ENCODE measurements around the gene CDK5RAP2. TPM values are rescaled to one million over a fixed set of nuclear protein-coding genes. Genes with fewer than 3 reads are reported as not detected.
"Not testable (repeated sequence)": the region's sequence is repeated elsewhere in the genome, so short reads cannot be mapped to it uniquely, and the experiment has no call there.

Gene CDK5RAP2
- total RNA-seq, 1 donor from 2014 or later = 63.6 TPM

DNA sequence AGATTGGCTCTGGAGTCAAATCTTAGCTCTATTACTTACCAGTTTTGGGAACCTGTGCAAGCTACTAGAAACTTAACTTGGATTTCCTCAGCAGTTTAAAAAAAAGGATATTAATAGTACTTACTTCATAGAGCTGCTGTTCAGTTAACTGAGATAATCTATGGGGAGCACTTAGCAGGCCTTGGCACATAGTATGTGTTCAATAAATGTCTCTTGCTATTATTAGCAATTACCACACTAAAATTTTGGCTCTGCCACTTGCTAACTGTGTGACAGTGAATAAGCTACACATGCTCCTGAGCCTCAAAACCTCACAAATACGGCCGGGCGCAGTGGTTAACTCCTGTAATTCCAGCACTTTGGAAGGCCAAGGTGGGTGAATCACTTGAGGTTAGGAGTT, 55.9 kb downstream of the CDK5RAP2 start:
- Histone ChIP-seq H3K4me1 (peaks cover 36% of the 10 kb centered on the region), H3K9me3 (replicated peaks) (no peaks in the 10 kb centered on the region), H3K4me3 (no peak overlapping the region), H3K27me3 (ENCODE audit: low read depth) (no peaks in the 10 kb centered on the region), H3K36me3 (peaks cover 78% of the 10 kb centered on the region), H3K27ac (replicated peaks) (no peak overlapping the region)
- no peak for DNase-seq
- intact Hi-C loops (cut with micrococcal nuclease) = no loop called here
- TF ChIP-seq, protein P1, sequence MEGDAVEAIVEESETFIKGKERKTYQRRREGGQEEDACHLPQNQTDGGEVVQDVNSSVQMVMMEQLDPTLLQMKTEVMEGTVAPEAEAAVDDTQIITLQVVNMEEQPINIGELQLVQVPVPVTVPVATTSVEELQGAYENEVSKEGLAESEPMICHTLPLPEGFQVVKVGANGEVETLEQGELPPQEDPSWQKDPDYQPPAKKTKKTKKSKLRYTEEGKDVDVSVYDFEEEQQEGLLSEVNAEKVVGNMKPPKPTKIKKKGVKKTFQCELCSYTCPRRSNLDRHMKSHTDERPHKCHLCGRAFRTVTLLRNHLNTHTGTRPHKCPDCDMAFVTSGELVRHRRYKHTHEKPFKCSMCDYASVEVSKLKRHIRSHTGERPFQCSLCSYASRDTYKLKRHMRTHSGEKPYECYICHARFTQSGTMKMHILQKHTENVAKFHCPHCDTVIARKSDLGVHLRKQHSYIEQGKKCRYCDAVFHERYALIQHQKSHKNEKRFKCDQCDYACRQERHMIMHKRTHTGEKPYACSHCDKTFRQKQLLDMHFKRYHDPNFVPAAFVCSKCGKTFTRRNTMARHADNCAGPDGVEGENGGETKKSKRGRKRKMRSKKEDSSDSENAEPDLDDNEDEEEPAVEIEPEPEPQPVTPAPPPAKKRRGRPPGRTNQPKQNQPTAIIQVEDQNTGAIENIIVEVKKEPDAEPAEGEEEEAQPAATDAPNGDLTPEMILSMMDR (IDR thresholded peaks at IDR 0.05; ENCODE audit: borderline replicate concordance) = no peak

DNA sequence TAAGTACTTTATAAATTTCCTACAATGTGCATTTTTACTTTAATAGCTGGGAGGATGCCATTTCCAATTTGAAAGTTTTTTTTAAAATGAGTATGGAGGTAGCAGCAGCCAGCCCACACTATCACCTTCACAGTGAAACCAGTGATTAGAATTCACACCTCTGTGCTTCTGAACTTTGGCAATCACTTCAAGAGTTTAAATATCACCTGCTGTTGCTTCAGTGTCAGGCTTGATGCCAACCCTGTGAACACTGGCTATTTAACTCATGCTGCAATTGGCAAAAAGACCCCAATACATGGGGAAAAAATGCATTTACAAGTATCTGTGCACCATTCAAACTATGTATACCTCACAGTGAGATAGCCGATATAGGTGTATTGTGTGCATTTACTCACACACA, 57.4 kb downstream of the CDK5RAP2 start:
- Histone ChIP-seq H3K4me1 (peaks cover 30% of the 10 kb centered on the region), H3K36me3 (peaks cover 74% of the 10 kb centered on the region), H3K9me3 (replicated peaks) (no peaks in the 10 kb centered on the region), H3K27ac (replicated peaks) (no peak overlapping the region), H3K4me3 (no peak overlapping the region), H3K27me3 (ENCODE audit: low read depth) (no peaks in the 10 kb centered on the region)
- intact Hi-C loops (cut with micrococcal nuclease) = no loop called here
- DNase-seq = no peak
- TF ChIP-seq, protein P1 (IDR thresholded peaks at IDR 0.05; ENCODE audit: borderline replicate concordance) = no peak

DNA sequence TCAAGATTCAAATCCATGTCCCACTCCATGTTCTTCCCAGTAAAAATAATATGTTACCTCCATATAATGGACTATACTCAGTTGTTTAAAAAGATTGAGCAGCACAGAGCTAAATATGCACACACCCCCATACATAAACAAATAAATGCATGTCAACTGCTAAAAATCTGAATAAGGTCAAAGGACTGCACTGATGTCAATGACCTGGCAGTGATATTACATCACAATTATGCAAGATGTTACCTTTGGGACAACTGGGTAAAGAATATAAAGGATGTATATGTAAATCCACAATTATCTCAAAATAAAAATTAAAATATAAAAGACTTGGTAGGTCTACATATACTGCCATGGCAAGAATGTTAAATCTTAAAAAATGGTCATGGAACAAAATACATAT, 57.9 kb downstream of the CDK5RAP2 start:
- H3K27ac ChIP-seq (replicated peaks) = no peak overlapping the region
- no peak for DNase-seq
- H3K36me3 ChIP-seq = peaks cover 74% of the 10 kb centered on the region

DNA sequence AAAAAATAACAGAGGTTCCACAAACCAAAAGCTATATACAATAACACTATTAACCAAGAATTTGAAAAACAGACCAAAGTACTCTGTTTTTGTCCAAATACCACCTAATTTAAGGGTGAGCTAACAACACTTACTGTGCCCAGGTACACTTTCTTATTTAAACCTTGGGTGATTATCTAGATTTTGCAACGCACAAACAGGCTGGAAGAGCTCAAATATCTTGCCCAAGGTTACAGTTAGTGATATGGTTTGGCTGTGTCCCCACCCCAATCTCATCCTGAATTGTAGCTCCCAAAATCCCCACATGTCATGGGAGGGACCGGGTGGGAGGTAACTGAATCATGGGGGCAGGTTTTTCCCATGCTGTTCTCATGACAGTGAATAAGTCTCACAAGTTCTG, 58.9 kb downstream of the CDK5RAP2 start:
- H3K27ac ChIP-seq (replicated peaks) = no peak overlapping the region
- no peak overlapping the region for H3K4me3 ChIP-seq
- intact Hi-C loops (cut with micrococcal nuclease) = no loop called here
- no peak for DNase-seq
- TF ChIP-seq, protein P1 (IDR thresholded peaks at IDR 0.05; ENCODE audit: borderline replicate concordance) = no peak
- H3K4me1 ChIP-seq = peaks cover 20% of the 10 kb centered on the region
- H3K36me3 ChIP-seq = peaks cover 74% of the 10 kb centered on the region
- no peaks in the 10 kb centered on the region for H3K9me3 ChIP-seq (replicated peaks)
- no peaks in the 10 kb centered on the region for H3K27me3 ChIP-seq (ENCODE audit: low read depth)

More for the DNA sequence above, 57.9 kb downstream of the CDK5RAP2 start:
- intact Hi-C loops (cut with micrococcal nuclease) = no loop called here
- Histone ChIP-seq H3K9me3 (replicated peaks) (no peaks in the 10 kb centered on the region), H3K4me1 (peaks cover 27% of the 10 kb centered on the region), H3K4me3 (no peak overlapping the region), H3K27me3 (ENCODE audit: low read depth) (no peaks in the 10 kb centered on the region)
- TF ChIP-seq, protein P1 (IDR thresholded peaks at IDR 0.05; ENCODE audit: borderline replicate concordance) = no peak

DNA sequence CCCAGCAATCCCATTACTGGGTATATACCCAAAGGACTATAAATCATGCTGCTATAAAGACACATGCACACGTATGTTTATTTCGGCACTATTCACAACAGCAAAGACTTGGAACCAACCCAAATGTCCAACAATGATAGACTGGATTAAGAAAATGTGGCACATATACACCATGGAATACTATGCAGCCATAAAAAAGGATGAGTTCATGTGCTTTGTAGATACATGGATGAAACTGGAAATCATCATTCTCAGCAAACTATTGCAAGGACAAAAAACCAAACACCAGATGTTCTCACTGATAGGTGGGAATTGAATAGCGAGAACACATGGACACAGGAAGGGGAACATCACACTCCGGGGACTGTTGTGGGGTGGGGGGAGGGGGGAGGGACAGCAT, 64.0 kb downstream of the CDK5RAP2 start:
- H3K27ac ChIP-seq (replicated peaks) = not testable (repeated sequence)

DNA sequence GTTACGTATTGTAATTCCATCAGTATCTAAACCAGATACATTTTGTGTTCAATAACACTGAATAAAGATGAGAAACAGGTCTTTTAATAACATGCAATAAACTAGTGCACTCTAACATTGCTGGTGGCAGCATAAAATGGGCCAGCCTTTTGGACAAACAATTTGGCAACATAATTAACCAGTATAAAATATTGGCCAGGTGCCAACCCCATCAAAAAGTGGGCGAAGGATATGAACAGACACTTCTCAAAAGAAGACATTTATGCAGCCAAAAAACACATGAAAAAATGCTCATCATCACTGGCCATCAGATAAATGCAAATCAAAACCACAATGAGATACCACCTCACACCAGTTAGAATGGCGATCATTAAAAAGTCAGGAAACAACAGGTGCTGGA, 64.5 kb downstream of the CDK5RAP2 start:
- intact Hi-C loops (cut with micrococcal nuclease); H3K9me3 ChIP-seq (replicated peaks); H3K4me1 ChIP-seq; H3K27ac ChIP-seq (replicated peaks); DNase-seq; H3K27me3 ChIP-seq (ENCODE audit: low read depth); H3K4me3 ChIP-seq: not testable (repeated sequence)
- peaks cover 85% of the 10 kb centered on the region for H3K36me3 ChIP-seq

More for the DNA sequence above, 64.0 kb downstream of the CDK5RAP2 start:
- DNase-seq; H3K4me1 ChIP-seq; intact Hi-C loops (cut with micrococcal nuclease); H3K27me3 ChIP-seq (ENCODE audit: low read depth); H3K4me3 ChIP-seq; H3K9me3 ChIP-seq (replicated peaks): not testable (repeated sequence)
- H3K36me3 ChIP-seq = peaks cover 80% of the 10 kb centered on the region

DNA sequence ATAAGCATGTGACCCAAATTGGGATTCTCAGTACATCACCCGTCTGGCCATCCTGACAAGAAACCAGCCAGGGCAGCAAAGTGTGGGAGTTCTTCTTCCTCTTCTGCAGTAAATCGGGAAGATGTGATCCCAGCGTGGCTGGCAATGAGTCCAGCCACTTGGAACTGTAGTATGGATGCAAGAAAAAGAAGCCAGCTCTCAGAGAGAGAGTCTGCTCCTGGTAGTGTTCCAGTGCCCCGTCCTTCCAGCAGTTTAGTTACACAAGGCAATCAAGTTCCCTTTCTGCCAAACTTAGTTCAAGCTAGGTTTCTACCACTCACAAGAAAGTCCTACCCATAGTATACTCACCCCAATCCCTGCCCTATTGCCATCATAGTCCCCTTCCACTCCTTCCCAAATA, 65.6 kb downstream of the CDK5RAP2 start:
- TF ChIP-seq, protein P1 (IDR thresholded peaks at IDR 0.05; ENCODE audit: borderline replicate concordance) = no peak
- H3K36me3 ChIP-seq = peaks cover 81% of the 10 kb centered on the region
- H3K27ac ChIP-seq (replicated peaks) = no peak overlapping the region
- H3K4me3 ChIP-seq = no peak overlapping the region
- intact Hi-C loops (cut with micrococcal nuclease) = no loop called here
- DNase-seq = no peak
- H3K4me1 ChIP-seq = peaks cover 7% of the 10 kb centered on the region
- no peaks in the 10 kb centered on the region for H3K27me3 ChIP-seq (ENCODE audit: low read depth)
- peaks cover 7% of the 10 kb centered on the region for H3K9me3 ChIP-seq (replicated peaks)
